ENCODE measurements around the gene SIX1.

DNA sequence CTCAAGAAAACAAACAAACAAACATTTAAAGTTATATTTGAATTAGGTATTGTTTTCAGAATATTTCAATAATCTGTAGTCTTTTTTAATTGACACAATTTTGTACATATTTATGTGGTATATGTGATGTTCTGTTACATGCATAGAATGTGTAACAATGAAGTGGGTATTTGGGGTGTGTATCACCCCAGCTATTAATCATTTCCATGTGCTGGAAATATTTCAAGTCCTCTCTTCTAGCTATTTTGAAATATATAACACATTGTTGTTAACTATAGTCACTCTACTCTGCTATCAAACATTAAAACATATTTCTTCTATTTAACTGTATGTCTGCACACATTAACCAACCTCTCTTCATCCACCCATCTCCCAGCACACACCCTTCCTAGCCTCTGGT is 32.0 kb upstream of the SIX1 start:
- TF ChIP-seq, protein P1, sequence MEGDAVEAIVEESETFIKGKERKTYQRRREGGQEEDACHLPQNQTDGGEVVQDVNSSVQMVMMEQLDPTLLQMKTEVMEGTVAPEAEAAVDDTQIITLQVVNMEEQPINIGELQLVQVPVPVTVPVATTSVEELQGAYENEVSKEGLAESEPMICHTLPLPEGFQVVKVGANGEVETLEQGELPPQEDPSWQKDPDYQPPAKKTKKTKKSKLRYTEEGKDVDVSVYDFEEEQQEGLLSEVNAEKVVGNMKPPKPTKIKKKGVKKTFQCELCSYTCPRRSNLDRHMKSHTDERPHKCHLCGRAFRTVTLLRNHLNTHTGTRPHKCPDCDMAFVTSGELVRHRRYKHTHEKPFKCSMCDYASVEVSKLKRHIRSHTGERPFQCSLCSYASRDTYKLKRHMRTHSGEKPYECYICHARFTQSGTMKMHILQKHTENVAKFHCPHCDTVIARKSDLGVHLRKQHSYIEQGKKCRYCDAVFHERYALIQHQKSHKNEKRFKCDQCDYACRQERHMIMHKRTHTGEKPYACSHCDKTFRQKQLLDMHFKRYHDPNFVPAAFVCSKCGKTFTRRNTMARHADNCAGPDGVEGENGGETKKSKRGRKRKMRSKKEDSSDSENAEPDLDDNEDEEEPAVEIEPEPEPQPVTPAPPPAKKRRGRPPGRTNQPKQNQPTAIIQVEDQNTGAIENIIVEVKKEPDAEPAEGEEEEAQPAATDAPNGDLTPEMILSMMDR (IDR thresholded peaks at IDR 0.05), result no peak
- no peak for TF ChIP-seq SIN3A (IDR thresholded peaks at IDR 0.05; ENCODE audit: borderline replicate concordance, insufficient read depth, low read depth, low read length)
- TF ChIP-seq POLR2AphosphoS5 (IDR thresholded peaks at IDR 0.05; ENCODE audit: low read depth, low read length), result no peak
